Peyer's patch (tissue), 4 donors: ENCODE results near the gene PAGE1.

ENCODE experiments used
- CTCF ChIP-seq, 6 experiments: fragments of 450-650 bp in 4 of 6; fragments of 200-600 bp in 2 of 6; sonication (generic) in 1 of 6; IDR thresholded peaks; one replicate each; pipeline ENCODE4 v1.5.1; 2017 to 2019; ENCODE audit warnings: antibody characterized with exemption in 6 of 6, mild to moderate bottlenecking in 3 of 6, moderate library complexity in 1 of 6
- POLR2A ChIP-seq, 2 donors: fragments of 450-650 bp; IDR thresholded peaks; one replicate each; pipeline ENCODE4 v1.5.1; 2017; ENCODE audit warnings: antibody characterized with exemption in 2 of 2, mild to moderate bottlenecking in 2 of 2, moderate library complexity in 2 of 2

DNA sequence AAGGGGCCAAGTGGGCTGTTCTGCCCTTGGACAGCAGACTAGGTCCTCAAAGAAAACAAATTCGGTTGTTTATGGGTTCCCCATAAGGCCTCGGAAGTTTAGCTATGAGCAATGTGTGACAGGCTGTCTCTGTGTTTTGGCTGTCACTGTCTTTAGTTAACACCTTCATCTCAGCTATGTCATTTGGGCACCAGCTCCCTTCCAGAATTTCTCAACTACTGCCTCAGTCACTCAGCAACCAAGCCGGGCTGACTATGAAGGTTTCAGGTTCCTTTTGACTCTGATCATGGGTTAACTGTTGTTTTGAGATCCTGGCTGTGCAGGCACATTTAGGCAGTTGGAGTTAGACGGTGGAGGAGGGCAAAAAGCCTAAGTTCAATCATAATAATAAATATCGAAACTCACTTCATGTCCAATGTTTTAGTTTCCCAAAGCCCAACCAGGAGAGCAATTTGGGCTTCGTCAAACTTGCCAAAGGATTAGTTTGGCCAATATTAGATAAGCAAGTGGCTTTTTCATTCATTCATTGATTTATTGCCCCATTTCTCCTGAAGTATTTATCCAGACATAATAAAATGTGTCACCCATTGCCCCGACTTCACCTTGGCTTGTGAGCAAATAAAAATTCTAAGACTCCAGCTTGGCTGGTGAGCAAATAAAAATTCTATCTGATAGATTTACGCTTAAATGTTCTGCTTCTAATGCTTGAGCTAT lies 9.1 kb upstream of the PAGE1 start:
- TF ChIP-seq CTCF (IDR thresholded peaks at IDR 0.05) (no peak), POLR2A (IDR thresholded peaks at IDR 0.05) (no peak)
